ENCODE measurements around the gene CHCHD6. TPM values are rescaled to one million over a fixed set of nuclear protein-coding genes. Genes with fewer than 3 reads are reported as not detected.

Gene CHCHD6
- total and polyA plus RNA-seq, 12 donors: 10.6 to 22.5 (median 17.6) TPM

- no peak overlapping the region for H3K27ac ChIP-seq
- H3K27me3 ChIP-seq: no peaks in the 10 kb centered on the region
- H3K9me3 ChIP-seq (replicated peaks in 1 of 3): no peaks in the 10 kb centered on the region
- peaks cover 0 to 2% of the 10 kb centered on the region in 2 donors for H3K4me1 ChIP-seq (replicated peaks in 1 of 2)
- H3K4me3 ChIP-seq: no peak overlapping the region
- intact Hi-C loops (cut with DNase I): no loop called here
- no peaks in the 10 kb centered on the region for H3K36me3 ChIP-seq (replicated peaks in 1 of 2)
- TF ChIP-seq CTCF (IDR thresholded peaks at IDR 0.05) (no peak), POLR2A (IDR thresholded peaks at IDR 0.05) (no peak)
- no peak for DNase-seq
- 89 to 100% (median 92%) methylated on average over 1 of the region's 1 CpG for WGBS, 4 donors
Measured at GRCh38 chr3:126811530-126811929, 107.5 kb downstream of the CHCHD6 start.

- H3K27ac ChIP-seq: no peak overlapping the region
- no peak overlapping the region for H3K4me3 ChIP-seq
- intact Hi-C loops (cut with DNase I): no loop called here
- H3K27me3 ChIP-seq: no peaks in the 10 kb centered on the region
- H3K9me3 ChIP-seq (replicated peaks in 1 of 3): no peaks in the 10 kb centered on the region
- DNase-seq: no peak
- 87 to 92% (median 90%) methylated on average over 5 to 6 of the region's 6 CpGs for WGBS, 4 donors
- peaks cover 0 to 17% of the 10 kb centered on the region in 2 donors for H3K4me1 ChIP-seq (replicated peaks in 1 of 2)
- no peaks in the 10 kb centered on the region for H3K36me3 ChIP-seq (replicated peaks in 1 of 2)
- TF ChIP-seq CTCF (IDR thresholded peaks at IDR 0.05) (no peak), POLR2A (IDR thresholded peaks at IDR 0.05) (no peak)
Measured at GRCh38 chr3:126816298-126816697, 112.3 kb downstream of the CHCHD6 start.

GRCh38 chr3:126816986-126817777, 113.1 kb downstream of the CHCHD6 start:
- Histone ChIP-seq H3K4me3 (no peak overlapping the region), H3K9me3 (replicated peaks in 1 of 3) (no peaks in the 10 kb centered on the region), H3K27ac (no peak overlapping the region), H3K4me1 (replicated peaks in 1 of 2) (peaks cover 0 to 17% of the 10 kb centered on the region in 2 donors), H3K27me3 (no peaks in the 10 kb centered on the region), H3K36me3 (replicated peaks in 1 of 2) (no peaks in the 10 kb centered on the region)
- peak in 3 of 7 donors; percentile 4 to 22 (median 15) for DNase-seq
- intact Hi-C loops (cut with DNase I): no loop called here
- TF ChIP-seq POLR2A (IDR thresholded peaks at IDR 0.05) (no peak), CTCF (IDR thresholded peaks at IDR 0.05) (no peak)
- WGBS, 4 donors: 65 to 74% (median 71%) methylated on average over 6 of the region's 6 CpGs

GRCh38 chr3:126817781-126818180, 113.7 kb downstream of the CHCHD6 start:
- no peak overlapping the region for H3K27ac ChIP-seq
- no peaks in the 10 kb centered on the region for H3K27me3 ChIP-seq
- intact Hi-C loops (cut with DNase I): no loop called here
- no peaks in the 10 kb centered on the region for H3K36me3 ChIP-seq (replicated peaks in 1 of 2)
- 96 to 100% (median 99%) methylated on average over 1 of the region's 1 CpG for WGBS, 4 donors
- DNase-seq: no peak
- no peaks in the 10 kb centered on the region for H3K9me3 ChIP-seq (replicated peaks in 1 of 3)
- H3K4me1 ChIP-seq (replicated peaks in 1 of 2): peaks cover 0 to 17% of the 10 kb centered on the region in 2 donors
- H3K4me3 ChIP-seq: no peak overlapping the region
- TF ChIP-seq CTCF (IDR thresholded peaks at IDR 0.05) (no peak), POLR2A (IDR thresholded peaks at IDR 0.05) (no peak)

Data from adrenal gland (tissue), 12 donors.